Stimulated activated CD8-positive, alpha-beta memory T cell treated with anti-CD3 and anti-CD28 coated beads, Interleukin-12 subunit alpha, Interleukin-12 subunit beta, amount 100 ng/mL, for 24 hours (primary cell): ENCODE results near the gene MAP2K6.

Source experiments
- DNase-seq: peaks from one replicate; pipeline ENCODE4 v3.0.0-alpha.2; 2020; ENCODE audit errors: extremely low read depth

Gene MAP2K6

DNA sequence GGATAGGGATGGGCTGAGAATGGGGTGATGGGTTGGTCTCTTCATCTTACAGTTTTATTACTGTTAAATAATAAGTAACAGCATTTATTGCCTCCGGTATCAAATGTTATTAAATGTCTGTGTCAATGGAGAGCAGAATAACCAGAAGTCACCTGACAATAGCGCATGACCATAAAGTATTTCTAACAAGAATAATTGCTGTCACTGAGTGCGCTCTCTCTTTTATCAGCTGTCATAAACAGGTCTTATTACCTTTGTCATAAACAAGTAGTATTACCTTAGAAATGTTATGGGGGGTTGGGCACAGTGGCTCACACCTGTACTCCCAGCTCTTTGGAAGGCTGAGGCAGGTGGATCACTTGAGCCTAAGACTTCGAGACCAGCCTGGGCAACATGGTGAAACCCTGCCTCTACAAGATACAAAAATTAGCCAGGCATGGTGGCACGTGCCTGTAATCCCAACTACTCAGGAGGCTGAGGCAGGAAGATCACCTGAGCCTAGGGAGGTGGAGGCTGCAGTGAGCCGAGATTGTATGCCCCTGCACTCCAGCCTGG lies 120.6 kb downstream of the MAP2K6 start:
- DNase-seq: no peak

DNA sequence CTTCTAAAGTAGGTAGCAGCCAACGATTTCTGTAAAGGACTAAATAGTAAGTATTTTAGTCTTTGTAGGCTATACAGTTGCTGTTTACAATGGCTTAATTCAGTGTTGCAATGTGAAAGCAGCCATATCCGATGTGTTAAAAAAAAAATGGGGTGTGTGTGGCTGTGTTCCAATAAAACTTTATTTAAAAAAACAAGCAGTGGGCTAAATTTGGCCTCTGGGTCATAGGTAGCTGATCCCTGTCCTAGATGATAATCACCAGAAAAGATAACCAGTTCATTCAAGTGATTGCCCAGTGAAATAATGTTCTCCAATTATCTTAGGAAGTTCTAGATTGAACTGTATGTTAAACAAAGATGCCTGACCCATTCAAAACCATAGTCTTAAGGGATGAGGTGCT lies 124.3 kb downstream of the MAP2K6 start:
- DNase-seq: no peak

DNA sequence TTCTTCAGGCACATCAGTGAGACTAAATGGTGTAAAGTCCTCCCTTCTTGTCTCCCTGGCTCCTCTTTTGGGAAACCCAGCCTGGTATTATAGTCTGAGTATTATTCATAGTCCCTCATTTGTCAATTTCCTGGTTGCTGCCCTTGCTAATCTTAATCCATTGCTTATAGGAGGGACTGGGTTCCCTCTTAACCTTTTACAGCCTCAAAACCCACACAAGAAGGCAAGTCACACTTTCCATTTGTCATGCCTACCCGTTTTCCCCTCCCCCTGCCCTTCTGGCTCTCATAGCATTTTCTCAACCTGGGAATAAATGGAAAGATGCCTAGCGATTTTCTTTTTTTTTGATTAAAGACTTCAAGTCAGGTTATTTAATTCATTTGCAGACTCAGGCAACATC lies 124.8 kb downstream of the MAP2K6 start:
- no peak for DNase-seq

DNA sequence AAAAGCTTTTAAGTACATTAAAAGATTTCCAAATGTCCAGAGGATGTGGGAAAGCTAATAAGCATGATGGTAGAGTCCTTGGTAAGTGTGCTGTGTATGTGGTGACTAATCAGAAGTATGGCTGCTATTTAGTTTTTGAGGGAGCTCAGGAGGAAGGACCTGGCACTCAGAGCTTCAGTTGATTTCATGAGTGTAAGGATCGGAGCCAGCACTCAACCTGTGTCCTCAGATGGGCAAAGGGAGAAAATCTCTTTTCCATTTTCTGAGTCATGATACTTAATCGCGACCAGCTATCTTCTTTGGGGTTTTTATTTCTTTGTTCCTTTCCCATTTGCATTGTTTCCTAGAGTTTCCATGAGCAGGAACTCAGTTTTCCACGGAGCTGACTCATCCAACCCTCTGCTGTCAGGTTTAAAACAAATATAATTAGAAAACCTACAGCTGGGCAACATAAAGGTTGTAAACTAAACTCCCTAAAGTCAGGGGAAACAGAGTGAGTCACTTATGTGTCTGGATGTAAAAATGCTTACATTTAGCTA lies 125.4 kb downstream of the MAP2K6 start:
- DNase-seq: no peak

DNA sequence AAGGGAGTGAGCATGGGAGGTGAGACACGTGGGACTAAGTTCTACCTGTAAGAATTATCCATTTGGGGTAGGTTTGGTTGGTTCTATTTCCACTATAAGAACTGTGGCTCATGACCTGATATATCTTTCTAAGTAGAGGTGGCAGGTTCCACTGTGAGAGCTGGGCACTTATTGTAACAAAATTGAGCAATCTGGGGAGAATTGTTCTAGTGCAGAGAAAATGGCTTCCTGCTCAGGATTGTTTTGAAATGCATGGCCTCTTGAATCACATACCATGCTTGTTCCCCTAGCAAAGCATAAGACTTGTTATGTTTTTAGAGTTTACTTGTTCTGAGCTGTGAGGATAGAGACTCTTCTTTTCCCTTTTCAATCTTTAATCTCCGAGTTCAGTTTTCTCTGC lies 125.9 kb downstream of the MAP2K6 start:
- no peak for DNase-seq

DNA sequence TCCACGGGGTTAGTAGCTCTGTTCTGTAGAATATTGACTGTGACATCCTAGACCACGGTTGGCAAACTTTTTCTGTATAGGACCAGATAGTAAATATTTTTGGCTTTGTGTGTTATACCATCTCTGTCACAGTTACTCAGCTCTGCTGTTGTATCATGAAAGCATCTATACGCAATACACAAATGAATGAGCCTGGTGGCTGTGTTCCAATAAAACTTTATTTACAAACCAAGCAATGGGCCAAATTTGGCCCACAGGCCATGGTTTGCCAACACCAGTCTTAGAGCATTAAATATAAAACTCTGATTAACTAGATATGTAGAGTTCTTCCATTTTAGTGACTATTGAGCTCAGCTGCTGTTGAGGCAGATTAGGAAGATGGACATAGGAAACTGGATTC lies 132.7 kb downstream of the MAP2K6 start:
- no peak for DNase-seq

DNA sequence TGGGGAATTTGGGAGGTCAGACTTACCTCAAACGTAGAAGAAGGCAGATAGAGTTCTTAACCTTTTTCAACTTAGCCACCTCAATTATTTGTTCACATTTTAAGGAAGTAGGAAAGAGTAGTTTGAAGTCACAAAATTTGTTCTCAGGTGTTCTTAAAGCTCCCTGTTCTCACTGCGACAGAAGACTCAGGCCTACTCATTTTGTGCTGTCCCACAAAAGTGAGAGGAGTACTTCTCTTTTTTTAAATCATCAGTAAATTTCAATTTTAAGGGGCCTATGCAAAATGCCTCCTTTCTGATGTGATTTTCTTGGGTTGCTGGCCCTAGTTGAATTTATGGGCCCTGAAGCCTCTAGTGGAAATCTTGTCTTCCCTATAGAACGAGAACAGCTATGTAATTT lies 133.4 kb downstream of the MAP2K6 start:
- DNase-seq: no peak

DNA sequence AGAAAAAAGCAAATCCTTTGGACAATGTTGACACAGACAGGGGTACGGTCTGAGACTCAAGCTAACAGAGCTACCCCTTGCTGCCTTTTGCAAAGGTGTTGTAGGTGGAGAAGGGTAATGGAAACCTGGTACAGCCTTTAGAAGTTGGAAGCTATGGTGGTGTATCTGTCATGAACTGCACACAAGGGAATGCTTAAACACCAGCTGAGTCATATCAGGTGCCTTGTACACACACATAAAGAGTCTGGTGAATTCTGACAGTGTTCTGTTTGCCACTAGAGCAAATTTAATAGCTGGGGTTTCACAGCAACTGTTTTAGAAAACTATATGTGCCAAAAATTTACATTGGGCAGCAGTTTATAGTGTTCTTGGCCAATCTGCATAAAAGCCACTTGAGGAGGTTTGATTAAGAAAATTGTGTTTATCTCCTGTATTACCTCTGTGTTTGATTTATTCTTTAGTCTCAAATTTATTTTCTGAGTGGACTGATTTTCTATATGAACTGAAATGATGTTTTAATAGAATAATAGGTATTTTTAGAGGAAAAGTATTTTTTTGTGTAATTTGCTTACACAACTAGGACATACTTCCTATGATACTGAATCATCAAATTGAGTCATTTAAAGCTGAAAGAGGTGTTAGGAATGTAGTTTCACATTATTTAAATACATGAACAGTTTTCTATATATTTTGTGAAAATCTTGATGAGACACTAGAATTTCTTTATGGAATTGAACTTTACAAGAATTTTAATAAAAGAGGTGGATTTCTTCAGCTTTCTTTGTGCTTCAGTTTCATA lies 136.9 kb downstream of the MAP2K6 start:
- DNase-seq: no peak

DNA sequence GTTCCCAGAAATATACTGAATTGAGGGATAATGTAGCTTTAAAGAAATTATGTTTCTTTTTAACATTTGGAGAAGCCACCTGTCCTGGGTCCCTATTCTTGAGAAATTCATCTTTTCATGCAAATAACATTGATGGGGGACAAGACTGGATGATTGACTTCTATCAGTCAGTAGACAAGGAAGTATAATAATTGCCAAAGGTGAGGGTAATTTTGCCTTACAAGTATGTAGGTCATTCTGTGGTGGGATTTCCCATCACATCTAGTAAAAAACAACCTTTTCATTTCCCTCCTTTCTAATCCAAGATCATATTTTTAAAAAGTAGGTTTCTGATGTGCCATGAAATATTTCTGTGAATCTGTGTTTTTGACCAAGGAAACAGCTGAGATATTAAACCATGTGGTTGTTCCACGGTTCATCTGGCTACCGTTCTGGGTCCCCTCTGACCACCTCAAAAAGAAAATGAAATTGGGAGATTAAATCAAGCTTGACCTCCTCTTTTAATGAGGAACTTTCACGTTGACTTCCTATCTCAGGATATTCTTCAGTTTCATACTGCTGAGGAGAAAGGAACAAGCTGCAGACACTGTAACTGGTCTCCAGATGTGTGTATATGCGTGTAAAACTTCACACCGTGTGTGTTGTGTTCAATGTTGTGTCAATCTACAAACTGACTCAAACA lies 138.6 kb downstream of the MAP2K6 start:
- DNase-seq: no peak

DNA sequence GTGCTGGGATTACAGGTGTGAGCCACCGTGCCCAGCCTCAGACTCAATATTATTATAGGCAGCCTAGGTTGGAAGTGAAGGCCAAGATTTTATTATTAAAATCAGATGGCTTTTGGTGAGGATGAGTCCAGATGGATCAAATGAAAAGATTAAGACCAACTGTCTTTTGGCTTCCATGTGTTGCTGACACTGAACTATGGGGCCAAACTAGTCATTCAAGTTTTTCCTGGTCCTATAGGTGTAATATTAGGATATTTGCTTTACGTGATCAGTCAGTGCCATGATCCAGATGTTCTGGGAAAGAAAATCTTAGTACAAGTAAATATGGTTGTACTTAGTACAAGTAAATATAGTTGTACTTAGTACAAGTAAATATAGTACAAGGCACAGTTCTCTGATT lies 140.6 kb downstream of the MAP2K6 start:
- DNase-seq: no peak

DNA sequence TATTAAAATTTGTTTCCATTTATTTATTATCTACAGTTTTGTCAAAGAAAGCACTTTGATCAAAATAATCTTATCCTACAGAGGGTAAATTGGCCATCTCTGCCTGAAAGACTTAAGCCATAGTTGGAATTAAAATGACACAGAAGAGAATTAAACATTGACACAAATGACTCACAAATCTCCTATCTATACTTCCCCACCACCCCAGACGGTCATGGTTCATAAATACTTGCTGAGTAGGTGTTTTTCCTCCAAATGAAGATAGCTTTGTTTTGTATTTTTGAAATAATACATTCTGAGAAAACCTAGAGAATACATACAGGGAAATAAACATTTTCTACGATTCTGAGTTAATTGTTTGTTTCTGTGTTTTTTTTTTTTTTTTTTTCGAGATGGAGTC lies 142.8 kb downstream of the MAP2K6 start:
- DNase-seq: no peak

DNA sequence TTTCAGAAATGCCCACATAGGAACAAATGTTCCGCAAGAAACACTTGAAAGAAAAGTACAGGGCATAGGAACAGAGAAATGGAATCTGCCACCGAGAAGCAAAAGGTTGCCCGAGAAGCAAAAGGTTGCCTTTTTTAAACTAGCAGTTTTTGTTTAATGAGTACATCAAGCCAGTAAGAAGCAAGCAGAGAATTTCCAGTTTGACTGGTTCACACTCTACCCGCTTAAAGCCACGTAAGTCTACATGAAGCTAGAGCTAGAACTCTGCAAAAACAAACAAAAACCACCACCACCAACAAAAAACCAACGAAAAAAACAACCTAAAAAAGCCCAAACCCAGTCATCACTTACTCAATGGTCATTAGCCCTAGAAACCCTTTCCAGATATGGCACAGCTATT lies 144.3 kb downstream of the MAP2K6 start:
- DNase-seq: no peak

DNA sequence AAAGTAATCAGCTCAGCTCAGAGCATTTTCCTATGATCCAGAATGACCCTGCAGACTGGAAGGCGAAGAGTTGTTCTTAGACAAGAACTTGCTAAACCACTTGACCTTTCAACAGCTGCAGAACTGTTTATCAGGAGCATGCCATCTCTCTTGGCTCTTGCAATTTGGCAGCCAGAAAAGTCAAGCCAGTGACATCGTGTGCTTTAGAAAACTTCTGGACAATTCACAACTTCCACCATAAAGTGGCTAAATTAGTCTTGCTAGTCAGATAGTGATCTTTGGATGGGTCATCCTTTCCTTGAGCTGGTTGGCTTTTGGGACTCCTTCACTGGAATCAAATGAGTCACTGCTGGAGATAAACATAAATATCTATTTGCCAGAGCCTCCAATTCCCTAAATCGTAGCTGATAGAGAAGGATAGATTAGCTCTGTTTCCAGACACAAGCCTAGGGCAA lies 146.5 kb downstream of the MAP2K6 start:
- DNase-seq: no peak

DNA sequence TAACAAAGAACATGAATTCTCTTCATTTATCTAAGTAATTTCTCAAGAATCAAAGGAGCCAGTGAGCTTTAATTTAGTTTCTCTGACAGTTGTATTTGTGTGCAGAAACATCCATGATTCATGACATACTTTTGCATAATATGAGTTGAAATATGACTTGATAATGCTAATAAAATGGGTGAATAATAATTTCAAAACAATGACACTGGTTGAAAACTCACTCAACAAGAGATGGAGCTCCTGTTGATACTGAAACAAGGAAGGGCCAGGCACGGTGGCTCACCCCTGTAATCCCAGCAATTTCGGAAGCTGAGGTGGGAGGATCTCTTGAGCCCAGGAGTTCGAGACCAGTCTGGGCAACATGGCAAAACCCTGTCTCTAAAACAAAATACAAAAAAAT lies 147.0 kb downstream of the MAP2K6 start:
- no peak for DNase-seq

DNA sequence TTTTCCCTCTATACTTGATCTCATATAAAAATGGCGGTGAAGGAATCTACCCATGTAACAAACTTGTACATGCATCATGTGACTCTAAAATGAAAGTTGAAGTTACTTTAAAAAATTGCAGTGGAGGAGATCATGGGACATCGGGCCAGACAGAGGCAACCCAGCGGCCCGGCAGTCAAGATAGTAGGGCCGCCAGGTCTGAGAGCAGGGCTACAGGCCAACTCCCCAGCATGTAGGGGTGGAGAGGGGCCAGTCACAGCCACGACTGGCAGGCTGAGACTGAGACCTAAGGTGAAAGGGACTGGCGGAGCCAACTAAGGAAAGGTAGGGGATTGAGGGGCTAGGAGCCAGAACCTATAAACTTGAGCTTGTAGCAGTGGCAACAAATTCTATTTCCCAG lies 150.9 kb downstream of the MAP2K6 start:
- DNase-seq: no peak

DNA sequence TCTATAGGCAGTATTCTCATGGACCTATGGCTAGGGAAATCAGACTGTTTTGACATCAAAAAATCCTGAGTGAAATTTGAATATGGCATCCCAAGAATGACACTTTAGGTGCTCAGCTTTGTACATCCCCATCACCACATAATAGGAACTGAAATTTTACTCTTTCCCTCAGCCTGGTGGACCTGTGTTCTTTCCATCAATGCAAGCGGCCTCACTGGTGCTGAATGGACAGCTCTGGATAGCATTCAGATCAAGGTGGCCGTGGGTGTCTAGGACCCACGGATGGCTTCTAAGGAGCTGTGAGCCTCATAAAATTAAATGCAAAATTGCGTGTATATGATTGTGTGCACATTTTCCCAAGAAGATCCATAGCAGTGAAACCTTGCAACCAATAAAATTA lies 152.6 kb downstream of the MAP2K6 start:
- no peak for DNase-seq

DNA sequence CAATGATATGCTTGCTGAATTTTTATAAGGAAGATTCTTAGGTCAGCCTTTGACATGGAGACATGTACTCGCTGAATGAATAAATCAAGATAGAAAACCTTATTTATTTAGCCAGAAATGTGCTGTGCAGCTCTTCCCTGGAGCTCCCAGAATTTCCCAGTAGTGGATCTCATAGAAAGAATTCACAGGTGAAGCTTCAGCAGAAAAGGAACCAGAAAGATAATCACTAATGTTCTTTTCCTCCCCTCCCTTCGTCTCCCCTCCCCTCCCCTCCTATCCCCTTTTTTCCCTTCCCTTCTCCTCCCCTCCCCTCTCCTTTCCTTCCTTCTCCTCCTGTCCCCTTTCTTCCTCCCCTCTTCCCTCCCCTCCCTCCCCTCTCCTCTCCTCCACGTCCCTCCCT lies 158.2 kb downstream of the MAP2K6 start:
- no peak for DNase-seq

DNA sequence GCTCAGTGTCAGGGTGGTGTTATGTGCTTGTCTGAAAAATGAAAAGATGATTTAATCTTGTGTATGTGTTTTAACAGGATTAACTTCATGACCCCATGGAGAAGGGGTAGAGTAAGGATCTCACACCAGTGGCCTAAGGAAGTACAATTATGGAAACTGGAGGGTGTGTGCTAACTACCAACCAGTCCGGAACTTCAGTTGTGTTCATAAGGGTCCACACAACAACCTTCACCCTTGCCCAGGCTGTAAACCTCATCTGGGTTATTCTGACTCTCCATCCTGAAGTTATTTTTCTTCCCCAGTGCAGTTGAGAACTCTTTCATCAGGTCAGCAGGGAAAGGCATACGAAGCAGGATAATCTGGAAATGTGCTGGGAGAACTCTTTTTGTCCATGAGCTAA lies 158.9 kb downstream of the MAP2K6 start:
- no peak for DNase-seq

DNA sequence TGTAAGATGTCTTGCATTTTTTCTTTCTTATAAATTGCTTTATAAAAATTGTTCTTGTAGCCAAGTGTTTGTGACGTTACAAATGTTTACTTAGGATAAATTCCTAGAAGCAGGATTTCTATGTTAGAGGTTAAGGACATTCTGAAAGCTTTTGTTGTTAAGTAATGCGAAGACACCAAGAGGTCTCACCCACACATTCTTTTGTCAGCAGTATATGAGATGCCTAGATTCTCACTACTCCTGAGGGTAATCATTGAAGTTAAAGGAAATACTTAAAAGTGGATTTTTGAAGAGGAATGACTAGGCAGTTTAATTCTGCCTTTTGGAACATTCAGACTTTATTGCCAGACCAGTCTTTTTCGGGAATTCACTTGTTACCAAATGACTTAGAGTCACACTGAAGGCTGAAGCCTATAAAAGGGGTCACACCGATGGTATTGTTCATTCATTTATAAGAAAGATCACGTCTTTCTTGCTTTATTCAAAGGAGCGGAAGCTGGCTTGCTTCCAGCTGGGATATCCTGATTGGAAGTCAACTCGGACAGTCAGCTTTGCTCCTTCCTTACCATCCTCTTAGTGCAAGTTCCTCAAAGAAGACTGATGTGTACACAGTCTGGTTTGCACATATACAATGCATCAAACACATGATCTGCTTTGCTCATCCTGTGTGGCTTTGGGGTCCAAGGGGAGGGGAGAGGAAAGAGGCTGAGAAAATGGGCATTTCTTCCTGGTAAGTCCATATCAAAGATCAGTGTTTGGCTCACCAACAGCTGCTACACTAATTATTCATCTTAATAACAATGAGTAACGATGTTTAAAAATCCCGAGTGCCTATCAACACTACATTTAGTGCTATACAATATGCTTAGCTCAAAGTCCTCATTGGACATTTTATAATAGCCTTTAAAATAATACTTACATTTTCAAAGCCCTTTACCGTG lies 160.0 kb downstream of the MAP2K6 start:
- DNase-seq: no peak

DNA sequence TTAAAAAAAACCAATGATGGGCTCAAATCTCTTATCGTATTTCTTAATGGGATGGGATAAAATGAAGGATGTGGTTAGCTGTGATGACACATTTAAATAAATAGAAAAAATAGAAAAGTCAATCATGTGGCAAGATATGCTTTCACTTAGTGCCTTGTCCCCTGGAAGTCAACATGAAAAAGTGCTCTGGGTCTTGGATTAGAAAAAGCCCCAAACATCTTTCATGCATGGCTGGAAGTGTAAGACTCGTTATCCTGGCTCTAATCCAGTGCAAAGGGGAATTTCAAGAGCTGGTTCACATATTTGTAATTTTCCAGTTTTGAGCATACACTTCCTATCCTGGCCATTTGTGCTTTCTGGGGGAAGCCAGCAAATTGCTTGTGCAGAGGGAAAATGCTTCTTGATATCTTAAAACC lies 160.9 kb downstream of the MAP2K6 start:
- no peak for DNase-seq

DNA sequence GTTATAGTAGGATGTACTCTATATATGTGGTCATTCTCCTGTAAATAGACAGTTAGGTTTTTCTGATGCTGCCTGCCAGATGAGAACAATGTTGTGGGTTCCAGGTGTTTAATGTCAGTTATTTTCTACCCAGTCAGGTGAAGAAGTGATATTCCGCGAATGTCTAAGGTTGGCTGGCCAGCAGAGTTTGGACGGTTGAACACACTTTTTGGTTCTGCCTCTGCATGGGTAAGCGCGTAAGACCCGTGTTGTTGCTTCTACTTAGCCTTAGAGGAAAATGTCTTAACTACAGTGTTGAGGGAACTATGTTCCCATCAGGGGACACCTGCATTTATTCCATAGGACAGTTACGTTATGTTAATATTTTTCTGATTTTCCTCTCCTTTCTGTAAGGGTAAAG lies 162.6 kb downstream of the MAP2K6 start:
- no peak for DNase-seq
